ENCODE data around the gene NCSTN. TPM values are rescaled to one million over a fixed set of nuclear protein-coding genes. Genes with fewer than 3 reads are reported as not detected.

The NCSTN gene
- total and polyA plus RNA-seq, 9 of the 15 experiments (the other 6 are each of a cell fraction or from before 2014, with no cell fraction given) = 21.3 to 91.1 (median 57.9) TPM

DNA sequence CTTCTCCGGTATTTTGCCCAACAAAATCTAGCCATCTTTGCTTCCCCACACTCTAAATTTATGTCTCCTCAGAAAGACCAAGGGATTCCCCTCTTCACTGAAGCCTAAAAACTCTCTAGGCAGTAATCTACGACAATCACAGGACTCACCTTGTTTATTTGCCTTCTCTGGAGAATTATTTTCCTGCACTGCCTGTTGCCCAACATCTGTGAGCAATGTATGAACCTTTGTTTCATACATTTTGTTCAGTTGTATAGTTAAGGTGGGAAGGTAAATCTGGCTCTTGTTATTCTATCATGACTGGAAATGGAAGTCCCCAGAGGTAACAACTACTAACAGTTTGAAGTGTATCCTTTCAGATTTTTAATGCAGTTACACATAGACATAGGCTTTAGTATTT is 2.3 kb upstream of the NCSTN start:
- no peak overlapping the region; the same call in 2 of the 3 replicates for H3K27ac ChIP-seq (ENCODE audit: extremely low read depth, low read depth, low read length)
- ChIA-PET CTCF (ENCODE audit: low intra/inter-chr PET ratio) (no interaction called here), POLR2A (no interaction called here)
- H3K4me1 ChIP-seq (replicated peaks in 1 of 2; ENCODE audit: control insufficient read depth in 2 of 2, insufficient read depth in 2 of 2, low read length in 2 of 2) = peaks cover 0 to 14% of the 10 kb centered on the region in 2 experiments; a peak in 2 of 5 replicates
- no peaks in the 10 kb centered on the region for H3K27me3 ChIP-seq (ENCODE audit: control insufficient read depth in 2 of 2, insufficient read depth in 2 of 2, low read length in 2 of 2)
- no peaks in the 10 kb centered on the region for H3K9me1 ChIP-seq (ENCODE audit: control insufficient read depth, insufficient read depth, low read length)
- intact Hi-C loops (cut with micrococcal nuclease) (no loop called here), in situ Hi-C loops (cut with MboI) (no loop called here)
- FAIRE-seq (no peak), ATAC-seq (no peak), DNase-seq (ENCODE audit: extremely low read depth in 1 of 4, low spot score in 3 of 4) (no peak)
- peaks cover 64% of the 10 kb centered on the region for H3K36me3 ChIP-seq (ENCODE audit: control insufficient read depth, insufficient read depth, low read length)
- WGBS (ENCODE audit: insufficient coverage, low coverage, missing lambda C conversion rate) = 40% methylated on average over 2 of the region's 2 CpGs
- H4K20me1 ChIP-seq (replicated peaks; ENCODE audit: control insufficient read depth, insufficient read depth, low read length) = no peaks in the 10 kb centered on the region
- no peaks in the 10 kb centered on the region for H3K9me3 ChIP-seq (replicated peaks; ENCODE audit: control insufficient read depth, insufficient read depth, low read depth, low read length)
- H2AFZ ChIP-seq (ENCODE audit: low read depth, low read length) = no peak overlapping the region
- no TSS peak for BruUV-seq (replicated peaks)
- peak overlapping the region in 1 of 2 experiments; percentile 68; a peak in 1 of 4 replicates for H3K9ac ChIP-seq (ENCODE audit: insufficient read depth in 1 of 2, low read depth in 2 of 2, low read length in 2 of 2)
- H3K4me3 ChIP-seq = no peak overlapping the region
- peaks cover 70% of the 10 kb centered on the region for H3K79me2 ChIP-seq (ENCODE audit: control insufficient read depth, insufficient read depth, low read length)
- peak overlapping the region; percentile 37 for H3K4me2 ChIP-seq (ENCODE audit: insufficient read depth, low read length)
- TF ChIP-seq SOX6 (IDR thresholded peaks at IDR 0.05) = no peak

DNA sequence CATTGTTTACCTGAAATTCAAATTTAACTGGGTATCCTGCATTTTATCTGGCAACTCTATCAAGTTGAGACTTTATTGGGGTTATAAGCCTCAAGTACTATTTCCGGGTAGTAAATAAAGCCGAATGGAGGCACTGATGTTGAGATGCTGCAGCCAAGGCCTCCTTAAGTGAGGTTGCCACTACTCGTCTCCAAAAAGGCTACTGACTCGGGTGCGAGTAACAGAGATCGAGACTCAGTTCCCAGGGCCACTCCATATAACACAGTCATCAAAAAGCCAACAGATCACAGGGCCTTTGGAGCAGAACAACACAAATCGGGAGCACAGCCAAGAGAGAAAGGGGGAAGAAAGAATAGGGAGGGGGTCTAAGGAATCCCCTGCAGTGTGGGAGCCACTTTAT is 657 bp upstream of the NCSTN start:
- peak overlapping the region; percentile 74 for H3K4me3 ChIP-seq
- intact Hi-C loops (cut with micrococcal nuclease) = no loop called here
- no TSS peak for BruUV-seq (replicated peaks)
- H3K36me3 ChIP-seq (ENCODE audit: control insufficient read depth, insufficient read depth, low read length) = peaks cover 67% of the 10 kb centered on the region
- peaks cover 71% of the 10 kb centered on the region for H3K79me2 ChIP-seq (ENCODE audit: control insufficient read depth, insufficient read depth, low read length)
- peak; percentile 15 for FAIRE-seq
- in situ Hi-C loops (cut with MboI) = no loop called here
- peak in 1 of 4 experiments; percentile 24 for DNase-seq (ENCODE audit: extremely low read depth in 1 of 4, low spot score in 3 of 4)
- no peaks in the 10 kb centered on the region for H3K27me3 ChIP-seq (ENCODE audit: control insufficient read depth in 2 of 2, insufficient read depth in 2 of 2, low read length in 2 of 2)
- no peaks in the 10 kb centered on the region for H3K9me1 ChIP-seq (ENCODE audit: control insufficient read depth, insufficient read depth, low read length)
- no peak for TF ChIP-seq FOXJ3 (CRISPR knock-in tag; IDR thresholded peaks at IDR 0.05)
- TF ChIP-seq ZNF316 (IDR thresholded peaks at IDR 0.05) = peak; percentile 72
- 0 out of 2 replicates have a peak, but pooled peaks have one; percentile 6 for TF ChIP-seq SMAD4 (CRISPR knock-in tag; conservative IDR thresholded peaks at IDR 0.05)
- TF ChIP-seq FOSL1 (tag; conservative IDR thresholded peaks at IDR 0.05) = 0 out of 2 replicates have a peak, but pooled peaks have one; percentile 1
- TF ChIP-seq ZNF41 (CRISPR knock-in tag; conservative IDR thresholded peaks at IDR 0.05) = no peak
- 0 out of 2 replicates have a peak, but pooled peaks have one; percentile 48 for TF ChIP-seq ZC3H4 (CRISPR knock-in tag; IDR thresholded peaks at IDR 0.05; ENCODE audit: borderline replicate concordance)
- TF ChIP-seq BRD9 (IDR thresholded peaks at IDR 0.05; ENCODE audit: low read depth, partially characterized antibody) = peak; percentile 37
- CTCF ChIA-PET (ENCODE audit: low intra/inter-chr PET ratio) = no interaction called here
- ATAC-seq = peak; percentile 27
- 0% methylated on average over 7 of the region's 7 CpGs for WGBS (ENCODE audit: insufficient coverage, low coverage, missing lambda C conversion rate)
- peak overlapping the region; percentile 96 for H3K27ac ChIP-seq (ENCODE audit: extremely low read depth, low read depth, low read length)
- H3K9me3 ChIP-seq (replicated peaks; ENCODE audit: control insufficient read depth, insufficient read depth, low read depth, low read length) = no peaks in the 10 kb centered on the region
- peak overlapping the region; percentile 98 for H3K4me2 ChIP-seq (ENCODE audit: insufficient read depth, low read length)
- H3K9ac ChIP-seq (ENCODE audit: insufficient read depth in 1 of 2, low read depth in 2 of 2, low read length in 2 of 2) = peak overlapping the region; percentile 99 to 100
- peak overlapping the region; percentile 96 for H2AFZ ChIP-seq (ENCODE audit: low read depth, low read length)
- no peaks in the 10 kb centered on the region for H4K20me1 ChIP-seq (replicated peaks; ENCODE audit: control insufficient read depth, insufficient read depth, low read length)
- POLR2A ChIA-PET = interaction anchor here (0.6 to 1.3 kb wide), 5 partner anchors 8 to 14 kb away, joined by 3 to 5 read pairs (median 3); no protein-coding TSS in a partner anchor
- peaks cover 0 to 14% of the 10 kb centered on the region in 2 experiments; a peak in 2 of 5 replicates for H3K4me1 ChIP-seq (replicated peaks in 1 of 2; ENCODE audit: control insufficient read depth in 2 of 2, insufficient read depth in 2 of 2, low read length in 2 of 2)
